ENCODE measurements around the gene RTP2.

- TF ChIP-seq CTCF (IDR thresholded peaks at IDR 0.05; ENCODE audit: low read length), result no peak
- TF ChIP-seq EZH2 (optimal IDR thresholded peaks at IDR 0.05; ENCODE audit: low read depth, low read length), result no peak
- no peak for TF ChIP-seq EZH2phosphoT487 (IDR thresholded peaks at IDR 0.05; ENCODE audit: low read length)
These were observed 16.4 kb downstream of the RTP2 start for GRCh38 chr3:187685948-187686347.

Data from MM.1S (cell line).